Neural progenitor cell (in vitro differentiated cells): Measurements from ENCODE around the gene CFAP410. TPM values are rescaled to one million over a fixed set of nuclear protein-coding genes. Genes with fewer than 3 reads are reported as not detected.

ENCODE experiments used
- DNase-seq: peaks from one replicate; pipeline ENCODE4 v3.0.0-alpha.2; 2016; ENCODE audit warnings: low spot score
- H2AFZ ChIP-seq: fragments of 200-600 bp; sonication (generic); replicated peaks from 2 replicates; pipeline ENCODE4 v1.6.1; 2016; ENCODE audit warnings: antibody characterized with exemption
- H3F3A ChIP-seq: fragments of 200-600 bp; sonication (generic); 2 replicates; pipeline ENCODE4 v1.6.1; 2016; ENCODE audit warnings: antibody characterized with exemption, low read depth
- H3K27ac ChIP-seq: fragments of 200-600 bp; sonication (generic); 2 replicates; pipeline ENCODE4 v1.5.1; 2016; ENCODE audit warnings: mild to moderate bottlenecking
- H3K27me3 ChIP-seq: fragments of 200-600 bp; sonication (generic); 2 replicates; pipeline ENCODE4 v1.6.1; 2016; ENCODE audit warnings: mild to moderate bottlenecking, moderate library complexity
- H3K36me3 ChIP-seq: fragments of 200-600 bp; sonication (generic); 2 replicates; pipeline ENCODE4 v1.5.1; 2016
- H3K4me1 ChIP-seq: fragments of 200-600 bp; sonication (generic); 2 replicates; pipeline ENCODE4 v1.6.1; 2016; ENCODE audit warnings: mixed run types
- H3K4me2 ChIP-seq: fragments of 200-600 bp; sonication (generic); 2 replicates; pipeline ENCODE4 v1.6.1; 2016
- H3K4me3 ChIP-seq: fragments of 200-600 bp; sonication (generic); 2 replicates; pipeline ENCODE4 v1.5.1; 2016
- H3K79me2 ChIP-seq: fragments of 200-600 bp; sonication (generic); 2 replicates; pipeline ENCODE4 v1.6.1; 2016; ENCODE audit warnings: low read depth
- H3K9ac ChIP-seq: fragments of 200-600 bp; sonication (generic); 2 replicates; pipeline ENCODE4 v1.6.1; 2016
- H3K9me3 ChIP-seq: fragments of 200-600 bp; sonication (generic); 2 replicates; pipeline ENCODE4 v1.5.1; 2016; ENCODE audit warnings: low read depth
- H4K20me1 ChIP-seq: fragments of 200-600 bp; sonication (generic); 2 replicates; pipeline ENCODE4 v1.6.1; 2016; ENCODE audit warnings: low read depth
- H3K27ac Mint-ChIP-seq: 3 replicates; pipeline ENCODE4 v1.8.0; 2021; ENCODE audit warnings: mixed read lengths
- H3K27me3 Mint-ChIP-seq: 2 replicates; pipeline ENCODE4 v1.8.0; 2022; ENCODE audit warnings: low read depth, mild to moderate bottlenecking, inconsistent platforms, moderate library complexity, mixed read lengths; ENCODE audit not compliant: insufficient read depth
- H3K36me3 Mint-ChIP-seq: 3 replicates; pipeline ENCODE4 v1.8.0; 2021; ENCODE audit warnings: mixed read lengths
- H3K4me1 Mint-ChIP-seq: 3 replicates; pipeline ENCODE4 v1.8.0; 2021; ENCODE audit warnings: mixed read lengths
- H3K4me3 Mint-ChIP-seq: 3 replicates; pipeline ENCODE4 v1.8.0; 2021; ENCODE audit warnings: mild to moderate bottlenecking, moderate library complexity, mixed read lengths
- H3K9me3 Mint-ChIP-seq: 3 replicates; pipeline ENCODE4 v1.8.0; 2020; ENCODE audit warnings: mixed read lengths
- CTCF ChIP-seq: fragments of 200-600 bp; sonication (generic); IDR thresholded peaks from 2 replicates; pipeline ENCODE4 v1.5.1; 2017; ENCODE audit warnings: antibody characterized with exemption, mild to moderate bottlenecking
- EZH2 ChIP-seq: fragments of 200-600 bp; sonication (generic); IDR thresholded peaks from 2 replicates; pipeline ENCODE4 v1.6.1; 2017; ENCODE audit warnings: antibody characterized with exemption, mild to moderate bottlenecking, moderate library complexity
- EZH2phosphoT487 ChIP-seq: fragments of 200-600 bp; sonication (generic); IDR thresholded peaks from 2 replicates; pipeline ENCODE4 v1.6.1; 2017; ENCODE audit warnings: antibody characterized with exemption
- total RNA-seq: library from RNA; depleted of rRNA; stranded (reverse); fragments of >200 nt; gene quantifications from 2 replicates; pipeline ENCODE4 v1.2.3, GENCODE V29; 2015; ENCODE audit warnings: low replicate concordance

The CFAP410 gene
- total RNA-seq, 1 donor from 2014 or later: 7.5 TPM

DNA sequence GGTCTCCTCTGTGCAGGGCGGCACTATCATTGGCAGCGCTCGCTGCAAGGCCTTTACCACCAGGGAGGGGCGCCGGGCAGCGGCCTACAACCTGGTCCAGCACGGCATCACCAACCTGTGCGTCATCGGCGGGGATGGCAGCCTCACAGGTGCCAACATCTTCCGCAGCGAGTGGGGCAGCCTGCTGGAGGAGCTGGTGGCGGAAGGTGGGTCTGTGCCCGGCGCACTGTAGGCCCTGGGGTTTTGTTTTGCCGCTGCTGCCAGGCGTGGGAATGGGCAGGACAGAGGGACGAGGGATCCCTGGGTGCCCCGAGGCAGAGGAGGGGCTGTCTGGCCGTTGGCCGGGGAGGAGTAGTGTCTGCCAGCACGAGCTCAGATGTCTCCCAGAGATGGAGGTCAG, 27.1 kb downstream of the CFAP410 start:
- Histone ChIP-seq H3K9ac (no peak overlapping the region), H4K20me1 (peaks cover 14% of the 10 kb centered on the region), H3K4me1 (peaks cover 7% of the 10 kb centered on the region), H3K4me2 (no peak overlapping the region), H3K27me3 (no peaks in the 10 kb centered on the region), H2AFZ (no peak overlapping the region), H3F3A (no peaks in the 10 kb centered on the region), H3K27ac (no peak overlapping the region), H3K4me3 (no peak overlapping the region), H3K79me2 (no peaks in the 10 kb centered on the region), H3K36me3 (no peaks in the 10 kb centered on the region), H3K9me3 (no peaks in the 10 kb centered on the region)
- Mint-ChIP-seq H3K27me3 (peaks cover 7% of the 10 kb centered on the region), H3K27ac (no peak overlapping the region), H3K4me1 (peaks cover 16% of the 10 kb centered on the region), H3K4me3 (no peak overlapping the region), H3K36me3 (peaks cover 8% of the 10 kb centered on the region), H3K9me3 (no peaks in the 10 kb centered on the region)
- no peak for DNase-seq
- TF ChIP-seq EZH2 (no peak), EZH2phosphoT487 (no peak), CTCF (no peak)

DNA sequence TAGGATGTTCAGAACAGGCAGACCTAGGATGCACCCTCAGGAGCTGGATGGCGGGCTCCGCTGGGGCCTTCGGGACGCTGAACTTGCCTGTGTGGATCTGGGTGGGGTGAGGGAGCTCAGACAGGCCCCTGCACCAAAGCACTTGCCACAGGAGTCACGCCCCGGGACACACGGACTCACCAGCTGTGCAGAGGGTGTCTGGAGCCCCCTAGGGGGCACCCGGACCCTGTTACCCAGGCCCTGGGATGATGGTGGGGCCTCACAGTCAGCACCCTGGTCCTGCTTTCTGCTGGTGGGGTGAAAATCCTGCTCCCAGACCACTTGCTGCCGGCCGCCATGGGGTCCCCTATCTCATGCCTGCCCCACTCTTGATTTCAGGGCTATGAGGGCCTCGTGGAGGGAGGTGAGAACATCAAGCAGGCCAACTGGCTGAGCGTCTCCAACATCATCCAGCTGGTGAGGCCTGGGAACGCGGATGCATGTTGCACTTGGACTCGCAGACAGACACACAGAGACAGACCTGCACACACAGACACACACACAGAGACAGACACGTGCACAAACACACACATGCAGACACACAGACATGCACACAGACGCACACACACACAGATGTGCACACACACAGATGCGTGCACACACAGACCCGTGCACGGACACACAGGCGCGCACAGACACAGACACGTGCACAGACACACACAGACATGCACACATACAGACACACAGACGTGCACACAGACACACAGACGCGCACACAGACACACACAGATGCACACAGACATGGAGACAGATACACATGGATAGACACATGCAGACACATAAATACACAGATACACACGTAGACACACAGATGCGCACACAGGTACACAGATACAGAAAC, 28.3 kb downstream of the CFAP410 start:
- Histone ChIP-seq H3K9ac (no peak overlapping the region), H3K4me2 (no peak overlapping the region), H3K9me3 (no peaks in the 10 kb centered on the region), H3F3A (no peaks in the 10 kb centered on the region), H3K36me3 (no peaks in the 10 kb centered on the region), H3K27ac (no peak overlapping the region), H3K4me3 (no peak overlapping the region), H3K27me3 (no peaks in the 10 kb centered on the region), H4K20me1 (peaks cover 22% of the 10 kb centered on the region), H3K79me2 (no peaks in the 10 kb centered on the region), H3K4me1 (peaks cover 7% of the 10 kb centered on the region), H2AFZ (no peak overlapping the region)
- no peak for DNase-seq
- H3K4me3 Mint-ChIP-seq: no peak overlapping the region
- H3K27ac Mint-ChIP-seq: peak overlapping the region; percentile 16
- peaks cover 6% of the 10 kb centered on the region for H3K36me3 Mint-ChIP-seq
- no peaks in the 10 kb centered on the region for H3K9me3 Mint-ChIP-seq
- TF ChIP-seq CTCF: no peak
- no peak for TF ChIP-seq EZH2
- peaks cover 18% of the 10 kb centered on the region for H3K4me1 Mint-ChIP-seq
- peaks cover 4% of the 10 kb centered on the region for H3K27me3 Mint-ChIP-seq

DNA sequence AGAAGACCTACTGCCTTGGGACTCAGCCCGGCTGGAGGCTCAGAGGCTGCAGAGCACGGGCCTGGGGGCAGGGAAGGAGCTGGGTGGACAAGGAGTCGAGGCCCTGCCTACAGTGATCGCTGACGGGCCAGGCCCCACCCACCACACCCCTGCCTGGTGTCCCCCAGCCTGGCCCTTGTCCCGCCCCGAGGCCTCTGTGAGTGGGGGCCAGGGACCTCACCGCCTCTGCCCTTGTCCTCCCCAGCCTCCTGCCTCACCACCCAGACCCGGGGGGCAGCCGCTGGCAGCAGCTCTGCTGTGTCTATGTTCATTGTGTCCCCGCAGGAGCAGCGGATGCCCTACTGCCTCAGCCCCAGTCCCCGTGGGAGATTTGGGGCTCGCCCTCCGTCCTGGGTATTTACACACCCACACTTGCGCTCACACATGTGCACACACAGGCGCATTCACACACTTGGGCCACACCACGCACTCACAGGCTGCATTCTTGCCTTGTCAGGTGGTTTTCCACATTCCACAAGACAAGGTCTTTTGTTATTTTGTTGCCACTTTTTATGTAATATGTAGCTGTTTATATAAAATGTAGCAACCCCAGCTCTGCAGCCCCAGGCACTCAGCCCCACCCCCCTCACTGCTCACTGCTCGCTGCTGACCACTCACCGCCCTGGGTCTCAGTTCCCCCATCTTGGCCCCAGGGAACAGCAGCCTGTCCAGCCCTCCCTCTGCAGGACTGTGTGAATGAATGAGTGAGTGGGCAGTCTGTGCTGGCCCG, 32.1 kb downstream of the CFAP410 start:
- H3K9me3 ChIP-seq: no peaks in the 10 kb centered on the region
- peaks cover 25% of the 10 kb centered on the region for H3K4me1 ChIP-seq
- Mint-ChIP-seq H3K27me3 (peaks cover 6% of the 10 kb centered on the region), H3K4me3 (peak overlapping the region; percentile 69), H3K27ac (peak overlapping the region; percentile 78), H3K9me3 (no peaks in the 10 kb centered on the region), H3K4me1 (peaks cover 41% of the 10 kb centered on the region), H3K36me3 (peaks cover 6% of the 10 kb centered on the region)
- peaks cover 16% of the 10 kb centered on the region for H3F3A ChIP-seq
- H3K9ac ChIP-seq: no peak overlapping the region
- H3K4me3 ChIP-seq: no peak overlapping the region
- no peak overlapping the region for H3K27ac ChIP-seq
- H3K79me2 ChIP-seq: peaks cover 13% of the 10 kb centered on the region
- H3K4me2 ChIP-seq: no peak overlapping the region
- H3K27me3 ChIP-seq: no peaks in the 10 kb centered on the region
- peaks cover 58% of the 10 kb centered on the region for H4K20me1 ChIP-seq
- TF ChIP-seq EZH2 (no peak), EZH2phosphoT487 (no peak), CTCF (no peak)
- peak; percentile 41 for DNase-seq
- H2AFZ ChIP-seq: no peak overlapping the region
- H3K36me3 ChIP-seq: no peaks in the 10 kb centered on the region
